ENCODE results near the gene CCSAP. TPM values are rescaled to one million over a fixed set of nuclear protein-coding genes. Genes with fewer than 3 reads are reported as not detected.
"Not testable (repeated sequence)": the region's sequence is repeated elsewhere in the genome, so short reads cannot be mapped to it uniquely, and the experiment has no call there.

The CCSAP gene
- total RNA-seq (14.2 TPM), polyA plus RNA-seq (3.0 TPM)

GRCh38 chr1:229342656-229343569, at the start of gene CCSAP:
Gene CCSAP, minus strand, starts transcription at chr1:229343047. Its CDS starts 582 bp downstream, at chr1:229342465.
- H3K27ac ChIP-seq (ENCODE audit: low read depth): peak within 1 kb of the TSS; percentile 94
- H3K4me3 ChIP-seq (ENCODE audit: low read depth, low read length): peak within 1 kb of the TSS; percentile 82
- no peaks in the 10 kb centered on the region for H3K36me3 ChIP-seq (ENCODE audit: insufficient read depth)
- under 1% methylated on average over 82 of the region's 83 CpGs for WGBS
- no peak for DNase-seq (ENCODE audit: extremely low spot score)
- no peaks in the 10 kb centered on the region for H3K4me1 ChIP-seq (ENCODE audit: insufficient read depth)

- 89% methylated on average over 7 of the region's 7 CpGs for WGBS
- no peak for DNase-seq (ENCODE audit: extremely low spot score)
- no peak overlapping the region for H3K4me3 ChIP-seq (ENCODE audit: low read depth, low read length)
- no peaks in the 10 kb centered on the region for H3K36me3 ChIP-seq (ENCODE audit: insufficient read depth)
- H3K4me1 ChIP-seq (ENCODE audit: insufficient read depth): no peaks in the 10 kb centered on the region
- H3K27ac ChIP-seq (ENCODE audit: low read depth): no peak overlapping the region
Measured at GRCh38 chr1:229390130-229390529, 47.3 kb upstream of the CCSAP start.

- no peak overlapping the region for H3K27ac ChIP-seq (ENCODE audit: low read depth)
- H3K4me1 ChIP-seq (ENCODE audit: insufficient read depth): no peaks in the 10 kb centered on the region
- WGBS: 70% methylated on average over 7 of the region's 7 CpGs
- DNase-seq (ENCODE audit: extremely low spot score): no peak
- no peaks in the 10 kb centered on the region for H3K36me3 ChIP-seq (ENCODE audit: insufficient read depth)
- H3K4me3 ChIP-seq (ENCODE audit: low read depth, low read length): no peak overlapping the region
Measured at GRCh38 chr1:229388897-229389580, 46.2 kb upstream of the CCSAP start.

- no peak overlapping the region for H3K4me3 ChIP-seq (ENCODE audit: low read depth, low read length)
- DNase-seq (ENCODE audit: extremely low spot score): no peak
- 58% methylated on average over 8 of the region's 8 CpGs for WGBS
- no peaks in the 10 kb centered on the region for H3K4me1 ChIP-seq (ENCODE audit: insufficient read depth)
- no peak overlapping the region for H3K27ac ChIP-seq (ENCODE audit: low read depth)
- no peaks in the 10 kb centered on the region for H3K36me3 ChIP-seq (ENCODE audit: insufficient read depth)
Measured at GRCh38 chr1:229385853-229386456, 43.1 kb upstream of the CCSAP start.

- Histone ChIP-seq H3K27ac (ENCODE audit: low read depth) (no peak overlapping the region), H3K4me1 (ENCODE audit: insufficient read depth) (no peaks in the 10 kb centered on the region), H3K4me3 (ENCODE audit: low read depth, low read length) (no peak overlapping the region), H3K36me3 (ENCODE audit: insufficient read depth) (no peaks in the 10 kb centered on the region)
- WGBS: 93% methylated on average over 7 of the region's 7 CpGs
- DNase-seq (ENCODE audit: extremely low spot score): no peak
Measured at GRCh38 chr1:229384822-229385221, 42.0 kb upstream of the CCSAP start.

- no peaks in the 10 kb centered on the region for H3K36me3 ChIP-seq (ENCODE audit: insufficient read depth)
- H3K4me3 ChIP-seq (ENCODE audit: low read depth, low read length): no peak overlapping the region
- no peak overlapping the region for H3K27ac ChIP-seq (ENCODE audit: low read depth)
- H3K4me1 ChIP-seq (ENCODE audit: insufficient read depth): no peaks in the 10 kb centered on the region
- no peak for DNase-seq (ENCODE audit: extremely low spot score)
- 93% methylated on average over 5 of the region's 5 CpGs for WGBS
Measured at GRCh38 chr1:229383961-229384360, 41.1 kb upstream of the CCSAP start.

GRCh38 chr1:229383188-229383587, 40.3 kb upstream of the CCSAP start:
- DNase-seq (ENCODE audit: extremely low spot score): no peak
- Histone ChIP-seq H3K4me3 (ENCODE audit: low read depth, low read length) (no peak overlapping the region), H3K27ac (ENCODE audit: low read depth) (no peak overlapping the region), H3K36me3 (ENCODE audit: insufficient read depth) (no peaks in the 10 kb centered on the region), H3K4me1 (ENCODE audit: insufficient read depth) (no peaks in the 10 kb centered on the region)
- WGBS: 94% methylated on average over 3 of the region's 3 CpGs

- Histone ChIP-seq H3K36me3 (ENCODE audit: insufficient read depth) (no peaks in the 10 kb centered on the region), H3K4me1 (ENCODE audit: insufficient read depth) (no peaks in the 10 kb centered on the region), H3K27ac (ENCODE audit: low read depth) (no peak overlapping the region), H3K4me3 (ENCODE audit: low read depth, low read length) (no peak overlapping the region)
- DNase-seq (ENCODE audit: extremely low spot score): no peak
- WGBS: 67% methylated on average over 8 of the region's 8 CpGs
Measured at GRCh38 chr1:229381234-229381633, 38.4 kb upstream of the CCSAP start.

GRCh38 chr1:229380536-229381160, 37.8 kb upstream of the CCSAP start:
- WGBS: 48% methylated on average over 14 of the region's 14 CpGs
- Histone ChIP-seq H3K36me3 (ENCODE audit: insufficient read depth) (no peaks in the 10 kb centered on the region), H3K27ac (ENCODE audit: low read depth) (no peak overlapping the region), H3K4me3 (ENCODE audit: low read depth, low read length) (no peak overlapping the region), H3K4me1 (ENCODE audit: insufficient read depth) (no peaks in the 10 kb centered on the region)
- DNase-seq (ENCODE audit: extremely low spot score): no peak

GRCh38 chr1:229379846-229380245, 37.0 kb upstream of the CCSAP start:
- Histone ChIP-seq H3K36me3 (ENCODE audit: insufficient read depth) (no peaks in the 10 kb centered on the region), H3K4me3 (ENCODE audit: low read depth, low read length) (no peak overlapping the region), H3K27ac (ENCODE audit: low read depth) (no peak overlapping the region), H3K4me1 (ENCODE audit: insufficient read depth) (no peaks in the 10 kb centered on the region)
- WGBS: 43% methylated on average over 5 of the region's 5 CpGs
- no peak for DNase-seq (ENCODE audit: extremely low spot score)

GRCh38 chr1:229378586-229379367, 35.9 kb upstream of the CCSAP start:
- no peak for DNase-seq (ENCODE audit: extremely low spot score)
- Histone ChIP-seq H3K4me1 (ENCODE audit: insufficient read depth) (no peaks in the 10 kb centered on the region), H3K27ac (ENCODE audit: low read depth) (no peak overlapping the region), H3K4me3 (ENCODE audit: low read depth, low read length) (no peak overlapping the region), H3K36me3 (ENCODE audit: insufficient read depth) (no peaks in the 10 kb centered on the region)
- 47% methylated on average over 7 of the region's 7 CpGs for WGBS

- DNase-seq (ENCODE audit: extremely low spot score); H3K4me3 ChIP-seq (ENCODE audit: low read depth, low read length); H3K4me1 ChIP-seq (ENCODE audit: insufficient read depth); H3K36me3 ChIP-seq (ENCODE audit: insufficient read depth); H3K27ac ChIP-seq (ENCODE audit: low read depth): not testable (repeated sequence)
- WGBS: 95% methylated on average over 6 of the region's 6 CpGs
Measured at GRCh38 chr1:229378035-229378434, 35.2 kb upstream of the CCSAP start.

GRCh38 chr1:229377429-229377828, 34.6 kb upstream of the CCSAP start:
- Histone ChIP-seq H3K4me3 (ENCODE audit: low read depth, low read length) (no peak overlapping the region), H3K4me1 (ENCODE audit: insufficient read depth) (no peaks in the 10 kb centered on the region), H3K36me3 (ENCODE audit: insufficient read depth) (no peaks in the 10 kb centered on the region), H3K27ac (ENCODE audit: low read depth) (no peak overlapping the region)
- WGBS: 92% methylated on average over 10 of the region's 10 CpGs
- no peak for DNase-seq (ENCODE audit: extremely low spot score)

All from urinary bladder (tissue), 4 donors.